Cardiac fibroblast (primary cell): Measurements from ENCODE around the gene IL1F10.

Experiments
- DNase-seq, 2 donors: peaks; one replicate each; pipeline versions ENCODE4 v3.0.0 to v3.0.0-alpha.2; 2010; ENCODE audit warnings: low read depth in 2 of 2
- H3K4me3 ChIP-seq, 2 donors: replicated peaks in 1 of 2; 1 replicate in 1 of 2; 2 replicates in 1 of 2; pipeline ENCODE4 v1.5.1; 2011; ENCODE audit warnings: low read depth in 2 of 2, low read length in 2 of 2, mild to moderate bottlenecking in 2 of 2, moderate library complexity in 1 of 2
- TF ChIP-seq, protein P1 (sequence below): IDR thresholded peaks from one replicate; pipeline ENCODE4 v1.5.1; 2011; ENCODE audit warnings: low read depth, mild to moderate bottlenecking, low read length, inconsistent platforms

Gene IL1F10

DNA sequence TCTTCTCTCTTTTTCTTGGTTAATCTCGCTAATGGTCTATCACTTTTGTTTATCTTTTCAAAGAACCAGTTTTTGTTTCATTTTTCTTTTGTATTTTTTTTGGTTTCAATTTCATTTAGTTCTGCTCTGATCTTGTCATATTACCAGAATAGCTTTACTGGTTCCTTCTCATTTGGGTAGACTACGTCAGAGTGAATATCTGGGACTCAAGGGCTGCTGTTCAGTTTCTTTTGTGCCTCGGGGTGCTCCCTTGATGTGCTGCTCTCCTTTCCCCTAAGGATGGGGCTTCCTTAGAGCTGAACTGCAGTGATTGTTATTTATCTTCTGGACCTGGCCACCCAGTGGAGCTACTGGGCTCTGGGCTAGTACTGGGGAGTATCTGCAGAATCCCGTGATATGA lies 30.3 kb downstream of the IL1F10 start:
- no peak overlapping the region for H3K4me3 ChIP-seq
- TF ChIP-seq, protein P1, sequence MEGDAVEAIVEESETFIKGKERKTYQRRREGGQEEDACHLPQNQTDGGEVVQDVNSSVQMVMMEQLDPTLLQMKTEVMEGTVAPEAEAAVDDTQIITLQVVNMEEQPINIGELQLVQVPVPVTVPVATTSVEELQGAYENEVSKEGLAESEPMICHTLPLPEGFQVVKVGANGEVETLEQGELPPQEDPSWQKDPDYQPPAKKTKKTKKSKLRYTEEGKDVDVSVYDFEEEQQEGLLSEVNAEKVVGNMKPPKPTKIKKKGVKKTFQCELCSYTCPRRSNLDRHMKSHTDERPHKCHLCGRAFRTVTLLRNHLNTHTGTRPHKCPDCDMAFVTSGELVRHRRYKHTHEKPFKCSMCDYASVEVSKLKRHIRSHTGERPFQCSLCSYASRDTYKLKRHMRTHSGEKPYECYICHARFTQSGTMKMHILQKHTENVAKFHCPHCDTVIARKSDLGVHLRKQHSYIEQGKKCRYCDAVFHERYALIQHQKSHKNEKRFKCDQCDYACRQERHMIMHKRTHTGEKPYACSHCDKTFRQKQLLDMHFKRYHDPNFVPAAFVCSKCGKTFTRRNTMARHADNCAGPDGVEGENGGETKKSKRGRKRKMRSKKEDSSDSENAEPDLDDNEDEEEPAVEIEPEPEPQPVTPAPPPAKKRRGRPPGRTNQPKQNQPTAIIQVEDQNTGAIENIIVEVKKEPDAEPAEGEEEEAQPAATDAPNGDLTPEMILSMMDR: no peak
- no peak for DNase-seq

DNA sequence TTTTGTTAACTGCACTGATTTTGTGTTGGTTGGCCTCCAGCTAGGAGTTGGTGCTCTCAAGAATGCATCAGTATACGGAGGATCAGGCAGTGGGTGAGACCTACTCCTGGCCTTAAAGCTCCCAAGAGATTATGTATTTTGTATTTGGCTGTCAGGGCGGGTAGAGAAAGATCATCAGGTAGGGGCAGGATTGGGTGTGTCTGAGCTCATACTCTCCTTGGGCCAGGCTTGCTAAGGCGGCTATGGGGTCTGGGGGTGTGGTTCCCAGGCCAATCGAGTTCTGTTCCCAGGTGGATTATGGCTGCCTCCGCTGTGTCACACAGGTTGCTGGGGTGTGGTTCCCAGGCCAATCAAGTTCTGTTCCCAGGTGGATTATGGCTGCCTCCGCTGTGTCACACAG lies 30.8 kb downstream of the IL1F10 start:
- TF ChIP-seq, protein P1: no peak
- no peak for DNase-seq
- H3K4me3 ChIP-seq: no peak overlapping the region

DNA sequence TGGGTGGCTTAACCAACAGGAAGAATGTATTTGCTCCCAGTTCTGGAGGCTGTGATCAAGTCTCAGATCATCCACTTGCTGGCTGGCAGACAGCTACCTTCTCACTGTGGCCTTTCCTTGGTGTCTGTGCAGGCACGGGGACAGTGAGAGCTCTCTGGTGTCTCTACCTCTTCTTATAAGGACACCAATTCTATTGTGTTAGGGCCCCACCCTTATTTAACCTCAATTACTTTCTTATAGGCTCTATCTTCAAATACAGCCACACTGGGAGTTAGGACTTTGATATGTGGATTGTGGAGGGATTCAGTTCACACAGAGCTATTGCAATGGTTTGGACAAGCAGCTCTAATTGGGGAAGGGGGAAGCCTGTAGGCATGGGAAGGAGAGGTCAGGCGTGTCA lies 34.4 kb downstream of the IL1F10 start:
- no peak overlapping the region for H3K4me3 ChIP-seq
- no peak for DNase-seq
- TF ChIP-seq, protein P1: no peak

DNA sequence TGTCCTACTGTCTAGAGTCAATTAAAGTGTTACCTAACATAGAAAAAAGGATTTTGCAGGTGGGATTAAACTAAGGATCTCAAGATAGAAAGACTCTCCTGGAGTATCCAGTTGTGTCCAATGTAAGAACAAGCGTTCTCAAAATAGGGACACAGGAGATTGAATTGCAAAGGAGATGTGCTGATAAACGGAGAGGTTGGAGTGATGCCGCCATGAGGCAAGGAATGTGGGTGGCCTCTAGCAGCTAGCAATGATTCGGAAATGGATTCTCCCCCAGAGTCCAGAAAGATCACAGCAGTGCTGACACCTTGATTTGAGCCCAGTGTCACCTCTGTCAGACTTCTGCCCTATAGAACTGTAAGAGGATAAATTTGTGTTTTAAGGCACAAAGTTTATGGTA lies 35.5 kb downstream of the IL1F10 start:
- TF ChIP-seq, protein P1: no peak
- no peak for DNase-seq
- H3K4me3 ChIP-seq: no peak overlapping the region

DNA sequence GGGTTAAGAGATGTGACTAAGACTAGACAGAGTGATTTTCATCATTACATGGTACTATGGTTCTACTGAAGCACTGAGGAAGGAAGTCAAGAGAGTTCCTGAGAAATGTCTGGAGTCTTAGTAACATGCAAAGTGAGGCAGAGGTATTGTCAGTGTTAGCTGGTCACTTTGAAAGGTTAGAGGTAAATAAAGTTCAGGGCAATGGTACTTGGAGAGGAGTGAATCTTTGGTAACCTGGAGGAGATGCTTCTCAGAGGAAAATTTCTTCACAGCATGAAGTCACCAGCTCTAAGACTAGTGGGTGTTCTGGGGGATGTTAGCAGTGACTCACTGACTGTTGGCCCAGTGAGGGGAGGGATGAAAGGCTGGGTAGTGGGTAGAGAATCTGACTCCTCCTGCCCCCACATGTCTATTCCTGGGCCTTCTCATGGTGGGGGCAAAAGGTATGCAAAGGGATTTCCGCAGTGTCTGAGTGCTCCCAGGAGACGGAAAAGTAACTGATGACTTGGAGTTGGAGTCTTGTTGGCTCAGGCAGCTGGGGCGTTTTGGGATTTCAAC lies 36.4 kb downstream of the IL1F10 start:
- DNase-seq: peak in 1 of 2 donors; percentile 52
- TF ChIP-seq, protein P1: no peak
- H3K4me3 ChIP-seq: no peak overlapping the region

DNA sequence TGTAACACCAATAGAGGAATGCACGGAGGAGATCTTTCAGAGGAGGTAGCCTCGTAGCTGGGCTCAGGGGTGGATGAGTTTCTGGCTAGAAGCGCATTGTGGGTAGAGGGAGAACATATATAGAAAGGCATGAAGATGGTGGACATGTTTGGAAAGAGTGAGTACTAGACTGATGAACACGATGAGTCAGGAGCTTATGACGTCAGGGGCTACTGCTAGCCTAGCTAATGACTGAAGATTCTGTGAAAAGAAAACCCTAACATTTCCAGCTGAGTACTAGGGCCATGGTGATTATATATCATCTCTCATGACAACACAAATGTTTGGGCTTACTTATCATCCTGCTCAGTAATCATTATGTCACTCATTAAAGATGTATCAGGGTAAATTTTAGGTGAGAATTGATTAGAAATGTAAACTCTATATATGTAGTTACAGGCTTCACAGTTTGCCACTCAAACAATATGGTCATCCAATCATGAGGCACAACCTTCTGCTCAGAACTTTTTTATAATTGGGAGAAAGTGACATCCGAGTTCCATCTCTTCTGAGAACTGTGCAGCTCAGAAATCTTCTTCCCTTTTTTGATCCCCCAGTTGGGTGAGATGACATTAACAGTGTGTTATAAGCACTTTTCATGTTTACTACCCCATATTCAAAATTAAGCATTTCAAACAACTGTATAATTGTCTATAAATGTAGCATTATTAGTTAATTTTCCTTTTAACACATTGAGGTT lies 37.4 kb downstream of the IL1F10 start:
- no peak overlapping the region for H3K4me3 ChIP-seq
- DNase-seq: peak; percentile 26 to 80

More for the DNA sequence above, 37.4 kb downstream of the IL1F10 start:
- TF ChIP-seq, protein P1: no peak
